Common myeloid progenitor, CD34-positive (primary cell): ENCODE data around the gene CPS1.

Experiments used
- CTCF ChIA-PET: fragments of 350-600 bp; sonication (Branson Sonifier 250); formaldehyde crosslinking; loops from one replicate; lab custom pipeline; 2021; ENCODE audit warnings: antibody characterized with exemption; lab: Charles Lee
- POLR2A ChIA-PET: fragments of 350-600 bp; sonication (Branson Sonifier 250); formaldehyde crosslinking; loops from one replicate; lab custom pipeline; 2021; ENCODE audit warnings: antibody characterized with exemption; lab: Charles Lee
- DNase-seq, 3 donors: peaks; one replicate each; pipeline versions ENCODE4 v3.0.0 to v3.0.0-alpha.2; 2013
- H3K27ac ChIP-seq, 2 experiments: 1 replicate in 1 of 2; 2 replicates in 1 of 2; pipeline ENCODE4 v1.7.0; 2013; ENCODE audit warnings: inconsistent platforms in 2 of 2, low read length in 2 of 2, mild to moderate bottlenecking in 2 of 2, low read depth in 1 of 2, moderate library complexity in 1 of 2; ENCODE audit not compliant: severe bottlenecking in 2 of 2, insufficient read depth in 1 of 2, poor library complexity in 1 of 2
- H3K27me3 ChIP-seq, 5 experiments: replicated peaks in 2 of 5; 1 replicate in 3 of 5; 2 replicates in 2 of 5; pipeline versions ENCODE4 v1.6.1 to v1.7.0; 2013; ENCODE audit warnings: low read length in 4 of 5, mild to moderate bottlenecking in 2 of 5, moderate library complexity in 2 of 5, inconsistent platforms in 1 of 5; ENCODE audit not compliant: insufficient read depth in 5 of 5, control insufficient read depth in 4 of 5
- H3K36me3 ChIP-seq, 4 experiments: 1 replicate in 2 of 4; 2 replicates in 2 of 4; pipeline versions ENCODE4 v1.6.1 to v1.7.0; 2013; ENCODE audit warnings: low read length in 3 of 4, control low read depth in 1 of 4, mild to moderate bottlenecking in 1 of 4; ENCODE audit not compliant: control insufficient read depth in 4 of 4, insufficient read depth in 4 of 4
- H3K4me1 ChIP-seq, 4 experiments: 1 replicate in 3 of 4; 2 replicates in 1 of 4; pipeline versions ENCODE4 v1.6.1 to v1.7.1; 2013; ENCODE audit warnings: low read length in 3 of 4, mild to moderate bottlenecking in 3 of 4, control low read depth in 1 of 4, inconsistent platforms in 1 of 4, moderate library complexity in 1 of 4; ENCODE audit not compliant: control insufficient read depth in 4 of 4, insufficient read depth in 4 of 4; ENCODE audit errors: control extremely low read depth in 1 of 4
- H3K4me3 ChIP-seq, 7 experiments: 1 replicate in 4 of 7; 2 replicates in 3 of 7; pipeline versions ENCODE4 v1.5.1 to v1.7.0; 2013; ENCODE audit warnings: mild to moderate bottlenecking in 7 of 7, low read length in 6 of 7, moderate library complexity in 6 of 7, inconsistent platforms in 2 of 7, low read depth in 2 of 7, control low read depth in 1 of 7; ENCODE audit not compliant: insufficient read depth in 4 of 7, control insufficient read depth in 1 of 7; ENCODE audit errors: extremely low read depth in 1 of 7
- H3K9me3 ChIP-seq, 5 experiments: 1 replicate in 4 of 5; 2 replicates in 1 of 5; pipeline versions ENCODE4 v1.6.1 to v1.7.1; 2013; ENCODE audit warnings: low read length in 4 of 5, mild to moderate bottlenecking in 2 of 5, inconsistent platforms in 1 of 5, low read depth in 1 of 5, moderate library complexity in 1 of 5; ENCODE audit not compliant: control insufficient read depth in 4 of 5, insufficient read depth in 2 of 5; ENCODE audit errors: control extremely low read depth in 1 of 5
- WGBS: methylation state at CpG from one replicate; pipeline ENCODE4 v1.1.5; 2013; ENCODE audit not compliant: insufficient coverage; 5-methylcytosine and 5-hydroxymethylcytosine counted together

The CPS1 gene

GRCh38 chr2:210620456-210620855 is 64.1 kb downstream of the CPS1 start:
- Histone ChIP-seq H3K4me1 (no peaks in the 10 kb centered on the region), H3K27ac (no peak overlapping the region), H3K4me3 (no peak overlapping the region), H3K36me3 (no peaks in the 10 kb centered on the region), H3K9me3 (no peaks in the 10 kb centered on the region), H3K27me3 (no peaks in the 10 kb centered on the region)
- no peak for DNase-seq
- ChIA-PET CTCF (interaction anchor here (1.2 to 3.8 kb wide), 2 partner anchors 13 to 410 kb away, joined by 3 to 23 read pairs; no protein-coding TSS in a partner anchor), POLR2A (no interaction called here)
- no CpG with 5 or more reads among the region's 3 CpGs for WGBS

- no peak for DNase-seq
- no peak overlapping the region for H3K4me3 ChIP-seq
- WGBS, result 93% methylated on average over 3 of the region's 4 CpGs
- peaks cover 0 to 2% (median 0%) of the 10 kb centered on the region in 5 experiments for H3K27me3 ChIP-seq
- ChIA-PET CTCF (no interaction called here), POLR2A (no interaction called here)
- no peaks in the 10 kb centered on the region for H3K9me3 ChIP-seq
- no peaks in the 10 kb centered on the region for H3K4me1 ChIP-seq
- H3K27ac ChIP-seq, result no peak overlapping the region
- H3K36me3 ChIP-seq, result no peaks in the 10 kb centered on the region
Measured at GRCh38 chr2:210623506-210623905, 67.1 kb downstream of the CPS1 start.

- Histone ChIP-seq H3K36me3 (no peaks in the 10 kb centered on the region), H3K4me1 (no peaks in the 10 kb centered on the region), H3K27ac (no peak overlapping the region), H3K4me3 (no peak overlapping the region), H3K27me3 (peaks cover 0 to 2% (median 0%) of the 10 kb centered on the region in 5 experiments), H3K9me3 (no peaks in the 10 kb centered on the region)
- DNase-seq, result no peak
- ChIA-PET POLR2A (no interaction called here), CTCF (interaction anchor here (0.5 to 1.3 kb wide), 2 partner anchors 8 to 706 kb away, joined by 3 to 4 read pairs; no protein-coding TSS in a partner anchor)
- WGBS, result 96% methylated on average over 2 of the region's 4 CpGs
Measured at GRCh38 chr2:210626849-210627248, 70.5 kb downstream of the CPS1 start.

GRCh38 chr2:210630873-210631560 is 74.6 kb downstream of the CPS1 start:
- no peaks in the 10 kb centered on the region for H3K9me3 ChIP-seq
- no peak overlapping the region for H3K27ac ChIP-seq
- H3K36me3 ChIP-seq, result no peaks in the 10 kb centered on the region
- WGBS, result 100% methylated on average over 2 of the region's 5 CpGs
- H3K4me1 ChIP-seq, result no peaks in the 10 kb centered on the region
- no peak for DNase-seq
- ChIA-PET POLR2A (no interaction called here), CTCF (no interaction called here)
- peaks cover 0 to 2% (median 0%) of the 10 kb centered on the region in 5 experiments for H3K27me3 ChIP-seq
- no peak overlapping the region for H3K4me3 ChIP-seq

- H3K4me1 ChIP-seq, result no peaks in the 10 kb centered on the region
- WGBS, result 100% methylated on average over 2 of the region's 4 CpGs
- no peak overlapping the region for H3K27ac ChIP-seq
- H3K4me3 ChIP-seq, result no peak overlapping the region
- no peaks in the 10 kb centered on the region for H3K9me3 ChIP-seq
- no peaks in the 10 kb centered on the region for H3K27me3 ChIP-seq
- no peak for DNase-seq
- POLR2A ChIA-PET, result no interaction called here
- H3K36me3 ChIP-seq, result no peaks in the 10 kb centered on the region
- CTCF ChIA-PET, result no interaction called here
Measured at GRCh38 chr2:210633699-210634098, 77.3 kb downstream of the CPS1 start.

GRCh38 chr2:210635257-210635656 is 78.9 kb downstream of the CPS1 start:
- no peaks in the 10 kb centered on the region for H3K4me1 ChIP-seq
- no CpG with 5 or more reads among the region's 1 CpG for WGBS
- ChIA-PET POLR2A (no interaction called here), CTCF (no interaction called here)
- no peak overlapping the region for H3K27ac ChIP-seq
- H3K4me3 ChIP-seq, result no peak overlapping the region
- no peak for DNase-seq
- no peaks in the 10 kb centered on the region for H3K27me3 ChIP-seq
- no peaks in the 10 kb centered on the region for H3K9me3 ChIP-seq
- no peaks in the 10 kb centered on the region for H3K36me3 ChIP-seq

- Histone ChIP-seq H3K9me3 (peaks cover 0 to 4% (median 2%) of the 10 kb centered on the region in 5 experiments), H3K27me3 (no peaks in the 10 kb centered on the region), H3K36me3 (no peaks in the 10 kb centered on the region), H3K4me1 (no peaks in the 10 kb centered on the region), H3K4me3 (no peak overlapping the region), H3K27ac (no peak overlapping the region)
- POLR2A ChIA-PET, result no interaction called here
- no peak for DNase-seq
- WGBS, result 100% methylated on average over 2 of the region's 4 CpGs
- CTCF ChIA-PET, result no interaction called here
Measured at GRCh38 chr2:210642333-210642732, 85.9 kb downstream of the CPS1 start.
